KBM-7 (cell line): ENCODE results near the gene SNX9.
A peak's percentile ranks its signal among the peaks of the same experiment; 100 is the strongest.
"Not testable (repeated sequence)": the region's sequence is repeated elsewhere in the genome, so short reads cannot be mapped to it uniquely, and the experiment has no call there.

Source experiments
- DNase-seq: peaks from one replicate; pipeline ENCODE4 v3.0.0-alpha.2; 2015
- in situ Hi-C: fragments of 300-500 bp; cut with MboI; formaldehyde crosslinking; loops from 2 replicates; pipeline ENCODE4 v1.14.3; 2020; ENCODE audit warnings: low sequenced_read_pairs, low pct_unique_long_range_greater_than_20kb, mixed read lengths

SNX9 gene

GRCh38 chr6:157823001-157823527, at the start of gene SNX9:
TSS of gene SNX9 (plus strand) at chr6:157823246. CDS start at chr6:157823435, 189 bp downstream.
- peak; percentile 62 for DNase-seq
- in situ Hi-C loops: no loop called here

DNA sequence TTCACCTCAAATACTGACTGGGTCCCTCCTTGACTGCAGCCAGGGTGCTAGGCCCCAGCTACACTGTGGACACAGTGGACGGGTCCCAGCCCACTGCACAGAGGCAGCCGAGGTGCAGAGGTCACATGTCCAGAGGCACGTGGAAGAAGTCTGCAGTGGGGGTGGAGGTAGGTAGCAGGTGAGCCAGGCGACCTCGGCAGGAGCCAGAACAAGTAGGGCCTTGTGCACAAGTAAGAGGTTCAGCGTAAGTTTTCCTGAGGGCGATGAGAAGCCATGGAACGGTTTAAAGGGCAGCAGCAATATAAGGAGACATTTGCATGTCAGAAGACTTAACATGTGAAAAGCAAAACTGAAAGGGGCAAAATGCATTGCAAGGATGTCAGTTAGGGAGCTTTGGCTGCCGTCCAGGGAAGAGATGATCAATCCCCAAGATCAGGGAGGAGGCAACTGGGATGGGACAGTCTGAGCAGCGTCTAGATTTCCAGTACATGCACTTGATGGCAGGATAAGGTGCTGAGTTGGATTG, 49.7 kb upstream of the SNX9 start:
- in situ Hi-C loops: no loop called here
- DNase-seq: no peak

GRCh38 chr6:157774153-157775135, 48.6 kb upstream of the SNX9 start:
- in situ Hi-C loops: no loop called here
- DNase-seq: no peak

DNA sequence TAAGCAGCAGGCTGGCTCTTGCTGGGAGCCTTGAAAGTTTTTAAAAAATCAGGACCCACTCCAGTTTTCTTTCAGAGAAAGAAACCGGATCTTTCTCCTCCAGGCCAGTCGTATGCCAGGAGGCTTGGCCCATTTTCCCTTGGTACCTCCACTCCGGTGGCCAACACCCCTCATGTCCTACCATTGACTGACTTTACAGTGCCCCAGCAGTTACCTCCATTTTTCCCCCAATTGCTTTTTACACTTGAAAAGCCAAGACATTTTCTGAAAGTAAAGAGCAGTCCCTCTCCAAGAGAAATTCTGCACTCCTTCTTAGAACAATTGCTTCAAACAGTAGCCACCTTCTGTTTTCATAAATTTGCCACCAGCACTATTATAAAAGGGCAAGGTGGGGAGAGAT, 47.7 kb upstream of the SNX9 start:
- in situ Hi-C loops: no loop called here
- no peak for DNase-seq

- no peak for DNase-seq
- in situ Hi-C loops: no loop called here
Observed at GRCh38 chr6:157777344-157777743, 45.7 kb upstream of the SNX9 start.

DNA sequence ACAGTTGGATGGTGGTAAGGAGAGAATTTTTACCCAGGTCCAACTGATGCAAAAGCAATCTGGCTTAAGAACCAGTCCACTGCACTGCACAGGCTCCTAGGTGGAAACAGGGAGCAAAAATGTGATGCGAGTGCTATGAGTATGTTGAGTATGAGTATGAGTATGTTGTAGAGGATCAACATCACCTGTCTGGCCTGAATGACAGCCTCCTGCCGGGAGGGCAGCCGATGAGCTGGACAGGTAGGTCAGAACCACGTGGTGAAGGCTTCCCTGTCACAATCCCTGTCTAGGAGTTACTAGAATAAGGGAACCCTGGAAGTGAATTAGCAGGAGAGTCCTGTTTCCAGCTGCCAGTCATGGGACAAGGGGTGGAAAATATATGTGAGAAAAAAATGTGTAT, 44.3 kb upstream of the SNX9 start:
- no peak for DNase-seq
- in situ Hi-C loops: no loop called here

DNA sequence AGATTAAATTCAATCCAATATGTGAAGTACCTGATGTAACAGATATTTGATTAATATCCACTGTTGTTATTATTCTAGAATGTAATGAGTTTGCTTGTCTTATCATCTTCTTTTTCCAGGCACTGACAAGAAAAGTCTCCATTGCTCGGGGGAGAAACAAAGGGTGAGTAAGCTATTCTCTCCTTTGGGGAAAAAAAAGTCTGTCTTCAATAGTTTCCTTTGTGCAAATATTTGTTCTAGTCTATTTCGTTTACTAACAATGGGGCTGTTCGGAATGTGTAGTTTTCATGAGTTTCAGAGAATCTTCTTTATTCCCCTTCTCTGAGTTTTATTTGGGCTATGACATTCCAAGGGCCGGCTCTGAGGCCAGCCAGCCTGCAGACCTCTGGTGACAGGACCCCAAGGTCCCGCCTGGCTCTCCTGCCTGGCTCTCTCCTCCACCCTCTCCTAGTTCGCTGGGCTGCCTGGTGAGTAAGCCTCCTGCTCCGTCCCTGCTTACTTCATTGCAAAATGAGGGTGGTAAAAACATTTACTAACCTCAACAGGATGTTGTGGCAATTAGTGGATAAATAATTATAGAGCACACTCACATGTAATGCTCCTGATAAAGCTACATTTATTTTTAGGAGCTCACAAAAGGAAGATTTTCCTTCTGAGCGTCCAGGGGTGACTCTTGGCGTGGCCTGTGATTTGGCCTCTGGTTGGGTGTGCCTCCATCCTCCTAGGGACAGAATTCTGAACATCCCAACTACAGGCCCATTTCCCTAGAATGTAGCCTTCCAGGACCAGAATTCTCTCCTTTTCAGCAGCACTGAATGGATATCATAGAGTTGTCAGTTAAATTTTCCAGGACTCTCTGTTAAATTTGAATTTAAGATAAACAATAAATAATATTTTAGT, 43.1 kb upstream of the SNX9 start:
- in situ Hi-C loops: no loop called here

GRCh38 chr6:157785636-157786035, 37.4 kb upstream of the SNX9 start:
- in situ Hi-C loops: no loop called here
- DNase-seq: no peak

More for the DNA sequence above, 43.1 kb upstream of the SNX9 start:
- DNase-seq: no peak

- in situ Hi-C loops: no loop called here
- no peak for DNase-seq
Observed at GRCh38 chr6:157786221-157786620, 36.8 kb upstream of the SNX9 start.

DNA sequence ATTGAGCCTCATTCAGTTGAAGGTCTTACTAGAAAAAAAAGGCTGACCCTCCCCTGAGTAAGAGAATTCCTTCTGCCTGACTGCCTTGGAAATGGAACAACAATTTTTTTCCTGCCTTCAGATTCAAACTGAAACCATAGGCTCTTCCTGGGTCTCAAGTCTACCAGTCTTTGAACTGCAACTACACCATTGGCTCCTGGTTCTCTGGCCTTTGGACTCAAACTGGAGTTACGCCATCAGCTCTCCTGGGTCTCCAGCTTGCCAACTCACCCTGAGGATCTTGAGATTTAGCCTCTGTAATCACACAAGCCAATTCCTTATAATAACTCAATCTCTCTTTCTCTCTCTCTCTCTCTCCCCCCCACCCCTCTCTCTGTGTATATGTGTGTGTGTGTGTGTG, 36.0 kb upstream of the SNX9 start:
- in situ Hi-C loops: no loop called here
- no peak for DNase-seq

- in situ Hi-C loops: no loop called here
- DNase-seq: no peak
Observed at GRCh38 chr6:157788180-157788579, 34.9 kb upstream of the SNX9 start.

DNA sequence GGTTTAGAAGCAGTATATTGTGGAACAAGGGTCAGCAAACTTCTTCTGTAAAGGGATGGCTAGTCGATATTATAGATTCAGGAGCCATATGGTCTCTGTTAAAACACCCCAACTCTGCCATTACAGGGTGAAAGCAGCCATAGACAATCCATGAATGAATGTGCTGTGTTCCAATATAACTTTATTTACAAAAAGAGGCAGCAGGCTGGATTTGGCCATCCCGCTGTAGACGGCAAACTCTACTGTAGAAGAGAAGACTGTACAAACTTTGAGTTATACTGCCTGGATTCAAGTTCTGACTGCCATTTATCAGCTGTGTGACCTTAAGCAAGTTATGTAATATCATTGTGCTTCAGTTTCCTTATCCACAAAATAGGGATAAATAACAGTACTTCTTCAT, 33.7 kb upstream of the SNX9 start:
- in situ Hi-C loops: no loop called here
- no peak for DNase-seq

- DNase-seq: no peak
- in situ Hi-C loops: no loop called here
Observed at GRCh38 chr6:157789861-157790260, 33.2 kb upstream of the SNX9 start.

DNA sequence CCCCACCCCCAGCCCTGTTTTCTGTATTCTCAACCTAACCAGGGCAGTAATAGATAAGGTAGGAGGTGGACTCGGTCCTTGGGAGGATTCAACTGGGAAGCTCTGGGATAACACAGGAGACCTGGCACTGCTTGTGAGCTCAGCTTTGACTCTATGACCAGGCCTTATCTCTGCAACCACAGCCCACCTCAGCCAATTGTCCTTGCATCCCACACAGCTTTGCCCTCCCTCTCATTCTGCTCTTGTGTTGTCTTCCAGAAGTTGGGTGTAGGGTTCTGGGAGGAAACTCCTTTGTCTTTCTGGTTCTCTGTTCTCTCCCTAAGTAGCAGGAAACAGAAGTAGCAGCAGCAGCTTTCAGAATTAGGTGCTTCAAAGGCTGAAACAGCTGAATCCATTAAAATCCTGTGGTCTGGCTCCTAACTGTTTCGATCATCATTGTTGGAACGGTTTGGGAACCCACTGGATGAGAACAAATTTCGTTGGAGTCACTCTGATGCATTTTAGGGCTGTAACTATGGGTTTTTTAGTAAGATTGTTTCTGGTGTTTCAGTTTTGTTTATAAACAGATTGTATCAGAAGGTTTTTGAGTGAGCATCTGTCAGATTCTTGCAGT, 32.4 kb upstream of the SNX9 start:
- in situ Hi-C loops: no loop called here
- no peak for DNase-seq

GRCh38 chr6:157791450-157791849, 31.6 kb upstream of the SNX9 start:
- DNase-seq: no peak
- in situ Hi-C loops: no loop called here

DNA sequence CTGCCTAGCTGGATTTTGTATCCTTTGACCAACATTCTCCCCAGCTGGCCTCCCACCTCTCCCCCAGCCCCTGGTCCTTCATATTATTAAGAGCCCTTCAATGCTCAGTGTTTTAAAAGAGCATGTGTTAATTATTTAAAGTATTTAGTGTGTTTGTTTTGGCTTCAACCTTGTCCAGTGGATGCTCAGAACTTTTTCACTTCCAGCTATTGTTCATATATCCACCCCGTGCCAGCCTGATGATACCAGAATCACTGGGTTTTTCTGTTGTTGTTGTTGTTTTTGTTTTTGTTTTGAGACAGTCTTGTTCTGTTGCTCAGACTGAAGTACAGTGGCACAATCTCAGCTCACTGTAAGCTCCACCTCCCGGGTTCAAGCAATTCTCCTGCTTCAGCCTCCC, 30.4 kb upstream of the SNX9 start:
- in situ Hi-C loops: no loop called here
- DNase-seq: no peak

DNA sequence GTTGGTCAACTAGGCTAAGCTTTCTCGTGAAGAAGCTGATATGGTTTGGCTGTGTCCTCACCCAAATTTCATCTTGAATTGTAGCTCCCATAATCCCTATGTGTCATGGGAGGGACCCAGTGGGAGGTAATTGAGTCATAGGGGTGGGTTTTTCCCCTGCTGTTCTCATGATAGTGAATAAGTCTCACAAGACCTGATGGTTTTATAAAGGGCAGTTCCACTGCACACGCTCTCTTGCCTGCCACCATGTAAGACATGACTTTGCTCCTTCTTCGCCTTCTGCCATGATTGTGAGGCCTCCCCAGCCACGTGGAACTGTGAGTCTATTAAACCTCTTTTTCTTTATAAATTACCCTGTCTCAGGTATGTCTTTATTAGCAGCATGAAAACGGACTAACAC, 29.0 kb upstream of the SNX9 start:
- DNase-seq, in situ Hi-C loops: not testable (repeated sequence)

DNA sequence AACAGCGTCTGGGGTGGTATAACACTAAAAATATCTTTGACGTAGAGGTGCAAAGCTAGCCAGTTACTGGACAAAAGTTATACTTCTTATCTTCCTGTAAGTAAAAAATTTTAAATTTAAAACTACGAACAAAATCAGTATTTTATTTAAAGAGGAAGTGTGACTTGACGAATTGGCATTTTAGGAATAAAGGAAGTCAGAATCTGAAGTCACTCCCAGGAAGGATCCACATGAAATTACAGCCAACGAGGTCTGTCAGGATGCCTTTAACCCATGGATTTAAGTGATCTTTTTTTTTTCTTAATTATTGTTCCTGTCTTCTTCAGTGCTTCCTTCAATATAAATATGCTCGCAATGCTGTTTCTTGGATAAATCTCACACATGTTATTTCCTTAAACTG, 27.2 kb upstream of the SNX9 start:
- DNase-seq: no peak
- in situ Hi-C loops: no loop called here

DNA sequence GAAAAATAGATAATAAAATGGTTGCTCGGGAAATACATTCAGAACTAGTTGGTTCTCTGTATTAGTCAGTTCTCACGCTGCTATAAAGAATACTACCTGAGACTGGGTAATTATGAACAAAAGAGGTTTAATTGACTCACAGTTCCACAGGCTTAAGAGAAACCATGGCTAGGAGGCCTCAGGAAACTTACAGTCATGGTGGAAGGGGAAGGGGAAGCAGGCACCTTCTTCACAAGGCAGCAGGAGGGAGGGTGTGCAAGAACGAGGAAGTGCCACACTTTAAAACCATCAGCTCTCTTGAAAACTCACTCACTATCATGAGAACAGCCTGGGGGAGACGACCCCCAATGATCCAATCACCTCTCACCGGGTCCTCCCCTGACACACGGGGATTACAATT, 24.2 kb upstream of the SNX9 start:
- in situ Hi-C loops: no loop called here
- no peak for DNase-seq
